ENCODE measurements around the gene INTS3.
A peak's percentile ranks its signal among the peaks of the same experiment; 100 is the strongest.

Gene INTS3

GRCh38 chr1:153790966-153791647, 63.3 kb downstream of the INTS3 start:
- DNase-seq (ENCODE audit: low read depth, low spot score): no peak
- TF ChIP-seq ZNF274 (IDR thresholded peaks at IDR 0.05; ENCODE audit: low read depth, low read length) (no peak), YY1 (IDR thresholded peaks at IDR 0.05; ENCODE audit: insufficient read depth, insufficient read length) (no peak), SUZ12 (IDR thresholded peaks at IDR 0.05; ENCODE audit: extremely low read depth, insufficient read depth, insufficient read length) (no peak)
- peaks cover 24% of the 10 kb centered on the region for H3K4me1 ChIP-seq (ENCODE audit: insufficient read depth, insufficient read length)
- 0 out of 2 replicates have a peak, but pooled peaks cover 3% of the 10 kb centered on the region for H3K9me3 ChIP-seq (ENCODE audit: insufficient read depth, low read length)
- no peaks in the 10 kb centered on the region for H3K36me3 ChIP-seq (ENCODE audit: insufficient read depth, insufficient read length, low read length)
- no peaks in the 10 kb centered on the region for H3K27me3 ChIP-seq (ENCODE audit: insufficient read depth, insufficient read length)
- H3K9ac ChIP-seq (ENCODE audit: insufficient read length, low read depth): no peak overlapping the region
- H3K4me3 ChIP-seq (ENCODE audit: insufficient read length, low read depth): no peak overlapping the region

GRCh38 chr1:153791648-153792253, 63.9 kb downstream of the INTS3 start:
- no peak for DNase-seq (ENCODE audit: low read depth, low spot score)
- H3K27me3 ChIP-seq (ENCODE audit: insufficient read depth, insufficient read length): no peaks in the 10 kb centered on the region
- H3K9ac ChIP-seq (ENCODE audit: insufficient read length, low read depth): no peak overlapping the region
- H3K36me3 ChIP-seq (ENCODE audit: insufficient read depth, insufficient read length, low read length): no peaks in the 10 kb centered on the region
- no peak overlapping the region for H3K4me3 ChIP-seq (ENCODE audit: insufficient read length, low read depth)
- no peaks in the 10 kb centered on the region for H3K9me3 ChIP-seq (ENCODE audit: insufficient read depth, low read length)
- peaks cover 24% of the 10 kb centered on the region for H3K4me1 ChIP-seq (ENCODE audit: insufficient read depth, insufficient read length)
- no peak for TF ChIP-seq ZNF274 (IDR thresholded peaks at IDR 0.05; ENCODE audit: low read depth, low read length)

GRCh38 chr1:153792631-153793041, 64.8 kb downstream of the INTS3 start:
- no peak for DNase-seq (ENCODE audit: low read depth, low spot score)
- Histone ChIP-seq H3K4me1 (ENCODE audit: insufficient read depth, insufficient read length) (peaks cover 27% of the 10 kb centered on the region), H3K9me3 (ENCODE audit: insufficient read depth, low read length) (no peaks in the 10 kb centered on the region), H3K27me3 (ENCODE audit: insufficient read depth, insufficient read length) (no peaks in the 10 kb centered on the region), H3K9ac (ENCODE audit: insufficient read length, low read depth) (no peak overlapping the region), H3K4me3 (ENCODE audit: insufficient read length, low read depth) (no peak overlapping the region), H3K36me3 (ENCODE audit: insufficient read depth, insufficient read length, low read length) (no peaks in the 10 kb centered on the region)
- TF ChIP-seq YY1 (IDR thresholded peaks at IDR 0.05; ENCODE audit: insufficient read depth, insufficient read length) (no peak), SUZ12 (IDR thresholded peaks at IDR 0.05; ENCODE audit: extremely low read depth, insufficient read depth, insufficient read length) (no peak), ZNF274 (IDR thresholded peaks at IDR 0.05; ENCODE audit: low read depth, low read length) (no peak)

GRCh38 chr1:153793261-153793972, 65.6 kb downstream of the INTS3 start:
- Histone ChIP-seq H3K4me1 (ENCODE audit: insufficient read depth, insufficient read length) (peaks cover 30% of the 10 kb centered on the region), H3K9me3 (ENCODE audit: insufficient read depth, low read length) (no peaks in the 10 kb centered on the region), H3K27me3 (ENCODE audit: insufficient read depth, insufficient read length) (no peaks in the 10 kb centered on the region)

GRCh38 chr1:153793973-153794615, 66.2 kb downstream of the INTS3 start:
- peaks cover 30% of the 10 kb centered on the region for H3K4me1 ChIP-seq (ENCODE audit: insufficient read depth, insufficient read length)
- no peaks in the 10 kb centered on the region for H3K9me3 ChIP-seq (ENCODE audit: insufficient read depth, low read length)
- no peaks in the 10 kb centered on the region for H3K27me3 ChIP-seq (ENCODE audit: insufficient read depth, insufficient read length)
- H3K36me3 ChIP-seq (ENCODE audit: insufficient read depth, insufficient read length, low read length): no peaks in the 10 kb centered on the region
- no peak for TF ChIP-seq YY1 (IDR thresholded peaks at IDR 0.05; ENCODE audit: insufficient read depth, insufficient read length)
- no peak for TF ChIP-seq ZNF274 (IDR thresholded peaks at IDR 0.05; ENCODE audit: low read depth, low read length)
- TF ChIP-seq SUZ12 (IDR thresholded peaks at IDR 0.05; ENCODE audit: extremely low read depth, insufficient read depth, insufficient read length): no peak
- peak overlapping the region; percentile 46 for H3K9ac ChIP-seq (ENCODE audit: insufficient read length, low read depth)
- H3K4me3 ChIP-seq (ENCODE audit: insufficient read length, low read depth): no peak overlapping the region
- no peak for DNase-seq (ENCODE audit: low read depth, low spot score)

More at GRCh38 chr1:153793261-153793972, 65.6 kb downstream of the INTS3 start:
- no peak for DNase-seq (ENCODE audit: low read depth, low spot score)
- Histone ChIP-seq H3K36me3 (ENCODE audit: insufficient read depth, insufficient read length, low read length) (no peaks in the 10 kb centered on the region), H3K4me3 (ENCODE audit: insufficient read length, low read depth) (no peak overlapping the region), H3K9ac (ENCODE audit: insufficient read length, low read depth) (no peak overlapping the region)
- TF ChIP-seq ZNF274 (IDR thresholded peaks at IDR 0.05; ENCODE audit: low read depth, low read length) (no peak), SUZ12 (IDR thresholded peaks at IDR 0.05; ENCODE audit: extremely low read depth, insufficient read depth, insufficient read length) (no peak), YY1 (IDR thresholded peaks at IDR 0.05; ENCODE audit: insufficient read depth, insufficient read length) (no peak)

GRCh38 chr1:153794624-153795329, 66.9 kb downstream of the INTS3 start:
- no peak for DNase-seq (ENCODE audit: low read depth, low spot score)
- peaks cover 30% of the 10 kb centered on the region for H3K4me1 ChIP-seq (ENCODE audit: insufficient read depth, insufficient read length)
- peak overlapping the region; percentile 46 for H3K9ac ChIP-seq (ENCODE audit: insufficient read length, low read depth)

More at GRCh38 chr1:153794624-153795329, 66.9 kb downstream of the INTS3 start:
- Histone ChIP-seq H3K9me3 (ENCODE audit: insufficient read depth, low read length) (no peaks in the 10 kb centered on the region), H3K4me3 (ENCODE audit: insufficient read length, low read depth) (no peak overlapping the region), H3K36me3 (ENCODE audit: insufficient read depth, insufficient read length, low read length) (peaks cover 4% of the 10 kb centered on the region), H3K27me3 (ENCODE audit: insufficient read depth, insufficient read length) (no peaks in the 10 kb centered on the region)
- no peak for TF ChIP-seq SUZ12 (IDR thresholded peaks at IDR 0.05; ENCODE audit: extremely low read depth, insufficient read depth, insufficient read length)
- TF ChIP-seq ZNF274 (IDR thresholded peaks at IDR 0.05; ENCODE audit: low read depth, low read length): no peak
- TF ChIP-seq YY1 (IDR thresholded peaks at IDR 0.05; ENCODE audit: insufficient read depth, insufficient read length): no peak
